Right cardiac atrium (tissue), 5 donors: ENCODE measurements around the gene AGR3. TPM values are rescaled to one million over a fixed set of nuclear protein-coding genes. Genes with fewer than 3 reads are reported as not detected.
A peak's percentile ranks its signal among the peaks of the same experiment; 100 is the strongest.

Experiments
- ATAC-seq, 2 donors: fragments of 200-7000 bp; cut with Tn5 transposase; one replicate each; pipeline versions ENCODE4 v1.8.0 to v1.9.1; 2020; ENCODE audit warnings: moderate library complexity in 2 of 2, mild to moderate bottlenecking in 1 of 2
- DNase-seq, 3 donors: peaks; one replicate each; pipeline ENCODE4 v3.0.0-alpha.2; 2020
- H3K27ac ChIP-seq: one replicate; pipeline ENCODE4 v1.5.1; 2013; ENCODE audit warnings: mild to moderate bottlenecking, low read length, control low read depth, moderate library complexity
- H3K27me3 ChIP-seq: one replicate; pipeline ENCODE4 v1.6.1; 2013; ENCODE audit not compliant: control insufficient read depth, insufficient read depth
- H3K4me1 ChIP-seq: one replicate; pipeline ENCODE4 v1.6.1; 2013; ENCODE audit warnings: low read length; ENCODE audit not compliant: control insufficient read depth, insufficient read depth
- H3K4me3 ChIP-seq: one replicate; pipeline ENCODE4 v1.5.1; 2013; ENCODE audit warnings: low read length, control low read depth
- H3K9me3 ChIP-seq: one replicate; pipeline ENCODE4 v1.6.1; 2013; ENCODE audit warnings: low read length; ENCODE audit not compliant: control insufficient read depth
- WGBS: extraction: QIAGEN DNeasy Blood & Tissue Kit; methylation state at CpG from one replicate; pipeline ENCODE4 v1.1.7; 2013; 5-methylcytosine and 5-hydroxymethylcytosine counted together
- intact Hi-C, 4 donors: fragments of 100-400 bp; cut with DNase I; formaldehyde crosslinking; loops; one replicate each; pipeline versions ENCODE4 v1.11.0 to v1.14.0; 2022 to 2023
- polyA plus RNA-seq: library from polyadenylated mRNA; stranded (reverse); fragments of 200-250 nt; gene quantifications from one replicate; pipeline ENCODE4 v1.2.3, GENCODE V29; 2013
- total RNA-seq, 4 donors: library from RNA; stranded (reverse); fragmentation: NEBNext Ultra II Directional; extraction: Animal tissue kit (Norgen Biotek cat#: 25700); gene quantifications; one replicate each; pipeline ENCODE4 v1.2.1, GENCODE V29; 2021
- donor health status: healthy with polysubstance abuse.
- donor health status: DM: no; HTN: yes; CAD: no.
- donor health status: DM: no; HTN: no; CAD: no.
- donor health status: DM: no; HTN: yes; CAD: no; lungs with severe emphysema.
- donor health status: DM: yes; HTN: yes; CAD: no.

AGR3 gene
- total and polyA plus RNA-seq, 5 donors, result not detected

GRCh38 chr7:16850614-16851466, 30.9 kb downstream of the AGR3 start:
- H3K9me3 ChIP-seq, result no peaks in the 10 kb centered on the region
- ATAC-seq (peak in 1 of 2 donors; percentile 40), DNase-seq (peak in 1 of 3 donors; percentile 46)
- 71% methylated on average over 44 of the region's 44 CpGs for WGBS
- H3K4me1 ChIP-seq, result no peaks in the 10 kb centered on the region
- intact Hi-C loops, result no loop called here
- no peaks in the 10 kb centered on the region for H3K27me3 ChIP-seq
- H3K4me3 ChIP-seq, result no peak overlapping the region
- H3K27ac ChIP-seq, result no peak overlapping the region

- intact Hi-C loops, result no loop called here
- no peak overlapping the region for H3K4me3 ChIP-seq
- ATAC-seq (no peak), DNase-seq (no peak)
- H3K27ac ChIP-seq, result no peak overlapping the region
- H3K9me3 ChIP-seq, result no peaks in the 10 kb centered on the region
- H3K4me1 ChIP-seq, result no peaks in the 10 kb centered on the region
- no peaks in the 10 kb centered on the region for H3K27me3 ChIP-seq
- 82% methylated on average over 12 of the region's 12 CpGs for WGBS
Measured at GRCh38 chr7:16849296-16850148, 32.3 kb downstream of the AGR3 start.

- Histone ChIP-seq H3K4me3 (no peak overlapping the region), H3K4me1 (no peaks in the 10 kb centered on the region), H3K27ac (no peak overlapping the region), H3K9me3 (no peaks in the 10 kb centered on the region), H3K27me3 (no peaks in the 10 kb centered on the region)
- no peak for DNase-seq
- ATAC-seq, result peak in 1 of 2 donors; percentile 26
- 61% methylated on average over 6 of the region's 6 CpGs for WGBS
- intact Hi-C loops, result no loop called here
Measured at GRCh38 chr7:16847381-16847860, 34.4 kb downstream of the AGR3 start.

DNA sequence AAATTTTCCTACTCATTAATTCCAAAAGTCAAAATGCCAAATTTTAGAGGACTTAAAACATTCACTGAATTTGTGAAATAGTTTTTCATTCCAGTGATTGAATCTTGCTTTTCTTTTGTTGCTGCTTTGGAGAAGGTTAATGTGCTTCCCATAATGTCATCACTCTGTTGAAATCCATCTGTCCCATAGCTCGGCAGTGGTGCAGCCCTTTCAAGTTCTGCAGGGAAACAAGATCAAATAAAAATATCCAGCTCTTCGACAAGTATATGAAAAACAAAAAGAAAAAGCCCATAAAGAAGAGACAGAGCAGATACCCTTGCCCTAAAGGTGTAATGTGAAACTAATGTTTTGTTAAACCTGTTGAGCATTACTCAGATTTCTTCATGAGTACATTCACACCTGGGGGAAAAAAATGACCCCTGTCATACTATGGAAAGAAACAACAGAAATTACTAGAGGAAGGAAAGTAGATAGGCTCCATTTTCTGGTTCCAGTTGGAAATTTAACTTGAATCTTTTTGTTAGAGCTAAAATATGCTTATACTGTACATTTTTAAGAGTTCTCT, 35.1 kb downstream of the AGR3 start:
- H3K27me3 ChIP-seq, result no peaks in the 10 kb centered on the region
- 63% methylated on average over 2 of the region's 2 CpGs for WGBS
- ATAC-seq, result no peak
- H3K9me3 ChIP-seq, result no peaks in the 10 kb centered on the region
- intact Hi-C loops, result no loop called here
- no peak overlapping the region for H3K27ac ChIP-seq
- peaks cover 1% of the 10 kb centered on the region for H3K4me1 ChIP-seq
- no peak for DNase-seq
- no peak overlapping the region for H3K4me3 ChIP-seq

GRCh38 chr7:16845746-16846145, 36.0 kb downstream of the AGR3 start:
- no peak for ATAC-seq

GRCh38 chr7:16841681-16842080, 40.1 kb downstream of the AGR3 start:
- 80% methylated on average over 4 of the region's 4 CpGs for WGBS
- intact Hi-C loops, result no loop called here
- Histone ChIP-seq H3K9me3 (no peaks in the 10 kb centered on the region), H3K27ac (no peak overlapping the region), H3K4me1 (peaks cover 3% of the 10 kb centered on the region), H3K27me3 (no peaks in the 10 kb centered on the region), H3K4me3 (no peak overlapping the region)
- DNase-seq, result no peak
- ATAC-seq, result no peak

More at GRCh38 chr7:16845746-16846145, 36.0 kb downstream of the AGR3 start:
- Histone ChIP-seq H3K4me1 (peaks cover 3% of the 10 kb centered on the region), H3K9me3 (no peaks in the 10 kb centered on the region), H3K4me3 (no peak overlapping the region), H3K27me3 (no peaks in the 10 kb centered on the region), H3K27ac (no peak overlapping the region)
- intact Hi-C loops, result no loop called here
- DNase-seq, result no peak

GRCh38 chr7:16840094-16840493, 41.7 kb downstream of the AGR3 start:
- no peaks in the 10 kb centered on the region for H3K27me3 ChIP-seq
- H3K27ac ChIP-seq, result no peak overlapping the region
- no peaks in the 10 kb centered on the region for H3K9me3 ChIP-seq
- ATAC-seq, result no peak
- no peak for DNase-seq
- intact Hi-C loops, result no loop called here
- H3K4me1 ChIP-seq, result peaks cover 3% of the 10 kb centered on the region
- WGBS, result 87% methylated on average over 6 of the region's 6 CpGs
- H3K4me3 ChIP-seq, result no peak overlapping the region

DNA sequence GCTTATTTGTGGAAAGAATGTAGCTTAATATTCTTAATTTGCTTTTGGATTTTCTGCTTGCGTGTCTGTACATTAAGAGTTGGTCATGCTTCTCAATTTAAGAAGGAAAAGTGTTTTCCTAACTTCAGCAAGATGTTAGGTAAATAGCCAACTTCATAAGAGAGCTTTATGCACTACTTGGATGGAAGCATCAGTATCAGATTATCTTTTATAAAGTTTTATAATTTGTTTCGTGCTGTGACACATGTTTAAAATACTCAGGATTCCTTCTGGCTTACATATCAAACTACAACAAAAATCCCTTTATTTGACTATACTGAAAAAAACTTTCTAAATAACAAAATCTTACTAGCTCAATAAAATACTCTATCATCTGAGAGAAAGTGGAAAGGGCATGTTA, 42.1 kb downstream of the AGR3 start:
- H3K9me3 ChIP-seq, result no peaks in the 10 kb centered on the region
- 64% methylated on average over 2 of the region's 2 CpGs for WGBS
- H3K27ac ChIP-seq, result no peak overlapping the region
- H3K4me3 ChIP-seq, result no peak overlapping the region
- intact Hi-C loops, result no loop called here
- H3K4me1 ChIP-seq, result peaks cover 3% of the 10 kb centered on the region
- no peak for DNase-seq
- no peaks in the 10 kb centered on the region for H3K27me3 ChIP-seq
- no peak for ATAC-seq

- Histone ChIP-seq H3K27me3 (no peaks in the 10 kb centered on the region), H3K27ac (no peak overlapping the region), H3K4me1 (peaks cover 3% of the 10 kb centered on the region), H3K9me3 (no peaks in the 10 kb centered on the region), H3K4me3 (no peak overlapping the region)
- ATAC-seq (no peak), DNase-seq (no peak)
- intact Hi-C loops, result no loop called here
- 83% methylated on average over 1 of the region's 1 CpG for WGBS
Measured at GRCh38 chr7:16838891-16839290, 42.9 kb downstream of the AGR3 start.

GRCh38 chr7:16838386-16838785, 43.4 kb downstream of the AGR3 start:
- Histone ChIP-seq H3K4me1 (peaks cover 3% of the 10 kb centered on the region), H3K4me3 (no peak overlapping the region), H3K9me3 (no peaks in the 10 kb centered on the region), H3K27me3 (no peaks in the 10 kb centered on the region), H3K27ac (no peak overlapping the region)
- DNase-seq, result no peak
- WGBS, result 44% methylated on average over 3 of the region's 3 CpGs
- intact Hi-C loops, result no loop called here
- no peak for ATAC-seq

GRCh38 chr7:16836481-16836880, 45.3 kb downstream of the AGR3 start:
- 71% methylated on average over 5 of the region's 5 CpGs for WGBS
- no peak for DNase-seq
- Histone ChIP-seq H3K4me1 (no peaks in the 10 kb centered on the region), H3K27me3 (no peaks in the 10 kb centered on the region), H3K9me3 (no peaks in the 10 kb centered on the region), H3K27ac (no peak overlapping the region), H3K4me3 (no peak overlapping the region)
- ATAC-seq, result no peak
- intact Hi-C loops, result no loop called here
